Nephron (organoid): ENCODE measurements around the gene TTLL3.
A peak's percentile ranks its signal among the peaks of the same experiment; 100 is the strongest.

Experiments
- H3K27ac Mint-ChIP-seq, 3 experiments: 2 replicates each; pipeline ENCODE4 v1.8.0; 2020; ENCODE audit warnings: mixed read lengths in 3 of 3, mild to moderate bottlenecking in 2 of 3, moderate library complexity in 1 of 3
- H3K27me3 Mint-ChIP-seq: 2 replicates; pipeline ENCODE4 v1.8.0; 2021; ENCODE audit warnings: low read depth, mild to moderate bottlenecking, moderate library complexity, mixed read lengths
- H3K36me3 Mint-ChIP-seq: 2 replicates; pipeline ENCODE4 v1.8.0; 2020; ENCODE audit warnings: low read depth, mixed read lengths
- H3K4me1 Mint-ChIP-seq: 2 replicates; pipeline ENCODE4 v1.8.0; 2020; ENCODE audit warnings: mixed read lengths
- H3K4me3 Mint-ChIP-seq, 3 experiments: 2 replicates each; pipeline ENCODE4 v1.8.0; 2020; ENCODE audit warnings: mild to moderate bottlenecking in 3 of 3, mixed read lengths in 3 of 3, moderate library complexity in 2 of 3
- H3K9me3 Mint-ChIP-seq: 2 replicates; pipeline ENCODE4 v1.8.0; 2020; ENCODE audit warnings: mixed read lengths
- TF ChIP-seq, protein P1 (sequence below), 3 experiments: fragments of 200-600 bp; sonication (generic); IDR thresholded peaks; one replicate each; pipeline ENCODE4 v1.5.0; 2021; ENCODE audit warnings: antibody characterized with exemption in 3 of 3; ENCODE audit not compliant: unreplicated experiment in 3 of 3

The TTLL3 gene

DNA sequence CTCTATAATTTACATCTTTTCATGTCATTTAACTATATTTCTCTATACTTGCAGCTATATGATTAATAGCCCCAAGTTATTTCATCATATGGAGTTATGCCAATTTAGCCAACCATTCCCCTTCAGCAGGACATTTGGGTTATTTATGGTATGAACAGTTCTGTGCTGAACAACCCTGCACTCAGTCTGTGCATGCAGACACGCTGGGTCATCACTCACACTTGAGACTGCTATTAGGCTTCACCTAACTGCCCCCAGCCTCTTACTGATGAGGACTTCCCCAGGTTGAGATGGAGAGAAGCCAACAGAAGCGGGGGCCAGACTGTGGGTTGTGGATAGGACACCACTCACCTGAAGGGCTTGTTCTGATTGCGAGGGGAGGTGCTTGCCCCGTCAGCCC lies 25.1 kb upstream of the TTLL3 start:
- Mint-ChIP-seq H3K36me3 (peaks cover 71% of the 10 kb centered on the region), H3K27ac (peak overlapping the region in 1 of 3 experiments; percentile 64), H3K4me1 (peaks cover 4% of the 10 kb centered on the region), H3K4me3 (no peak overlapping the region), H3K27me3 (no peaks in the 10 kb centered on the region), H3K9me3 (no peaks in the 10 kb centered on the region)
- TF ChIP-seq, protein P1, sequence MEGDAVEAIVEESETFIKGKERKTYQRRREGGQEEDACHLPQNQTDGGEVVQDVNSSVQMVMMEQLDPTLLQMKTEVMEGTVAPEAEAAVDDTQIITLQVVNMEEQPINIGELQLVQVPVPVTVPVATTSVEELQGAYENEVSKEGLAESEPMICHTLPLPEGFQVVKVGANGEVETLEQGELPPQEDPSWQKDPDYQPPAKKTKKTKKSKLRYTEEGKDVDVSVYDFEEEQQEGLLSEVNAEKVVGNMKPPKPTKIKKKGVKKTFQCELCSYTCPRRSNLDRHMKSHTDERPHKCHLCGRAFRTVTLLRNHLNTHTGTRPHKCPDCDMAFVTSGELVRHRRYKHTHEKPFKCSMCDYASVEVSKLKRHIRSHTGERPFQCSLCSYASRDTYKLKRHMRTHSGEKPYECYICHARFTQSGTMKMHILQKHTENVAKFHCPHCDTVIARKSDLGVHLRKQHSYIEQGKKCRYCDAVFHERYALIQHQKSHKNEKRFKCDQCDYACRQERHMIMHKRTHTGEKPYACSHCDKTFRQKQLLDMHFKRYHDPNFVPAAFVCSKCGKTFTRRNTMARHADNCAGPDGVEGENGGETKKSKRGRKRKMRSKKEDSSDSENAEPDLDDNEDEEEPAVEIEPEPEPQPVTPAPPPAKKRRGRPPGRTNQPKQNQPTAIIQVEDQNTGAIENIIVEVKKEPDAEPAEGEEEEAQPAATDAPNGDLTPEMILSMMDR (IDR thresholded peaks at IDR 0.05; ENCODE audit: unreplicated experiment in 3 of 3): no peak

DNA sequence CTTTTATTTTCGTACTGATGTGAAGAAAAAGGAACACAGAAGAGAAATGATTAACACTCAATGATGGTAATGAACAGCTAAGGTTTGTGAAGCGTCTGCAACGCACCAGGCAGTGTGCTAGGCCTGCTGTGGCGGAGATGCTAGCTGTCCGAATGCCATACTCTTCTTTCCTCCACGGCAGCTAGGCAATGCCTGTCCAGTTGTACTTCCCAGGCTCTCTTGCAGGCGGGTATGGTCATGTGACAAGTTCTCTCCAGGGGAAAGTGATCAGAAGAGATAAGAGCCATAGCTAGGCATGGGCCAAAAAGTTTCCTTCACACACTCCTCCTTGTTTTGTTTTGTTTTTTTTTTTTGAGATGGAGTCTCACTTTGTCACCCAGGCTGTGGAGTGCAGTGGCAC lies 24.5 kb upstream of the TTLL3 start:
- peak overlapping the region; percentile 3 to 65 (median 64) for H3K27ac Mint-ChIP-seq
- peaks cover 72% of the 10 kb centered on the region for H3K36me3 Mint-ChIP-seq
- no peaks in the 10 kb centered on the region for H3K9me3 Mint-ChIP-seq
- peaks cover 5% of the 10 kb centered on the region for H3K4me1 Mint-ChIP-seq
- TF ChIP-seq, protein P1 (IDR thresholded peaks at IDR 0.05; ENCODE audit: unreplicated experiment in 3 of 3): no peak
- H3K27me3 Mint-ChIP-seq: no peaks in the 10 kb centered on the region
- no peak overlapping the region for H3K4me3 Mint-ChIP-seq

DNA sequence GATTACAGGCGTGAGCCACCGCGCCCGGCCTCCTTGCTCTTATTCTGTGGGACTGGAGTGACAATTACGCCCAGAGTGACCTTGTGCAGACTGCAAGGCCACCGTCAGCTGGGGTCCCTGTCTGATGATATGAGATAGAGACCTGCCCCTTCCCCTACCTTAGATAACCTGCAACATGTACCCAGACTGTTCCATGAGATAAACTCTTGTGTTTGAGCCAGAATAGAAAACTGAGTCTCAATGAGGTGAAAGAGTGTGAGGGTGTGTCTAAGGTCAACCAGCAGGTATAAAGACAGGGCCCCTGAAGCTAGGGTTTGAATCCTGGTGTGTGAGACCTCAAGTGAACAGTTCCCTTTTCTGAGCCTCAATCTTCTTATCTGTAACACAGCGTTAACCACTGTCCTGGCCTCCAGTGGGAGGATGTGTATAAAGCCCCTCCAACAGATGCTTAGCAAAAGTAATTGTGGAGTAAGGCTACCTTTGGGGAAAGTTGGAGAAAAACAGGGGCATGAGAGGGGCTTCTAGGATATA lies 23.8 kb upstream of the TTLL3 start:
- H3K9me3 Mint-ChIP-seq: no peaks in the 10 kb centered on the region
- H3K4me3 Mint-ChIP-seq: no peak overlapping the region

DNA sequence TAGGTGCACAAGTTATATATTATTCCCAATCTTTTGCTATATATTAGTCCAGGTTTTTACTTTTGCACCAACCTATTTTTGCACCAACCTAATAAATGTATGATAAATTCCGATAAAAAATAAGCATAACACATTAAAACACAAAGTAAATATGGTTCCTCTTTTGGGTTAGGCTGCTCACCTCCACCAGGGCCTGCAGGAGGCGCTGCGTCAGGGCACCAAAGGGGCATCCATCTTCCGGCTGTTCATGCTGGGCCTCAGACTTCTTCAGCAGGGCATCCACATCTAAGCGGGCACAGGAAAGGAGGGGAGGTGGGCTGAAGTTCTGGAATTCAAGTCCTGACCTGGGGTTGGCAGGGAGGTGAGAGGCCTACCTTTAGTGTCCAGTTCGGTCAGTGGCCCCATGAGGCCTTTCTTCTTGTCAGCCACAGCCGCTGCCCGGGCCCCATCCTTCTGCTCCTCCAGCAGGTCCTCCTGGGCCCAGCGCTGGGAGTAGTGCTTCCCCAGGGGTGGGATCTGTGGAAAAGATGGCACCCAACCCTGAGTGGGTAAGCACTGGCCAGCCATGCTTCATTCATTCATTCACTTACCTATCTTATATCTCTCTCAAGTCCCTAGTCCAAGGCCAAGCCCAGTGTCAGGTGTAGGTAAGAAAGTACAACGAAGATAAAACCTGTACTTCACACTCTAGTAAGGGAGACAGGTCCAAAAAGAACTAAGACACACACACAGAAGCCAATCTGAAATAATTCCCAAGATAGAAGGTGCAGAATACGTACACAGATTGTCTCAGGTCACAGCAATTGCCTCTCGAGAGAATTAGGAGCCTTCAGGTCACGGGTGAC lies 23.0 kb upstream of the TTLL3 start:
- Mint-ChIP-seq H3K4me3 (peak overlapping the region in 1 of 3 experiments; percentile 18), H3K36me3 (peaks cover 62% of the 10 kb centered on the region), H3K4me1 (peaks cover 11% of the 10 kb centered on the region), H3K9me3 (no peaks in the 10 kb centered on the region), H3K27ac (peak overlapping the region in 2 of 3 experiments; percentile 3 to 48), H3K27me3 (no peaks in the 10 kb centered on the region)
- TF ChIP-seq, protein P1 (IDR thresholded peaks at IDR 0.05; ENCODE audit: unreplicated experiment in 3 of 3): peak in 2 of 3 experiments; percentile 10 to 25

More for the DNA sequence above, 23.8 kb upstream of the TTLL3 start:
- TF ChIP-seq, protein P1 (IDR thresholded peaks at IDR 0.05; ENCODE audit: unreplicated experiment in 3 of 3): no peak
- Mint-ChIP-seq H3K4me1 (peaks cover 8% of the 10 kb centered on the region), H3K36me3 (peaks cover 65% of the 10 kb centered on the region), H3K27me3 (no peaks in the 10 kb centered on the region), H3K27ac (peak overlapping the region in 2 of 3 experiments; percentile 48 to 49)

DNA sequence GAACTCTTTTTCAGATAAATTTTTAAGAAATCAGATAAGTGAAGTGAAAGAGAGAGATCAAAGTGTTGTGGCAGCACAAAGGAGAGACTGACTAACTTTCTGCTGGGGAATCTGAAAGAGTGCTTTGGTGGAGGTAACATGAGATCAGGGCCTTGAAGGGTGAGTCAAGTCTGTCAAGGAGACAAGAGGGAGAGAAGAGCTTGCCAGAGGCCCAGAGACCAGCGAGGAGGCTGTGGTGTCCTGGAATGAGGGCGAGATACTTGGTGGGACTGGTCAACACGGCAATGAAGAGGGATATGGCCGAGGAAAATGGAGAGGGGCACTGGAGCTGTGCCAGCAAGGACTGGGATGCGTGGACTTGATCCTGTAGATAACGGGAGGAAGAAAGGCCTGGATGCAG lies 22.3 kb upstream of the TTLL3 start:
- peaks cover 12% of the 10 kb centered on the region for H3K4me1 Mint-ChIP-seq
- H3K27me3 Mint-ChIP-seq: no peaks in the 10 kb centered on the region
- peak overlapping the region; percentile 3 to 11 (median 6) for H3K27ac Mint-ChIP-seq
- no peaks in the 10 kb centered on the region for H3K9me3 Mint-ChIP-seq
- H3K4me3 Mint-ChIP-seq: peak overlapping the region; percentile 1 to 18 (median 7)
- H3K36me3 Mint-ChIP-seq: peaks cover 56% of the 10 kb centered on the region
- TF ChIP-seq, protein P1 (IDR thresholded peaks at IDR 0.05; ENCODE audit: unreplicated experiment in 3 of 3): no peak
